ENCODE data around the gene KLHL6. TPM values are rescaled to one million over a fixed set of nuclear protein-coding genes. Genes with fewer than 3 reads are reported as not detected.

Gene KLHL6
- total and polyA plus RNA-seq, 8 donors = 0.58 to 5.7 (median 1.5) TPM

- no peak for DNase-seq
- Histone ChIP-seq H3K27me3 (no peaks in the 10 kb centered on the region), H3K9me3 (no peaks in the 10 kb centered on the region), H3K4me1 (peaks cover 7 to 35% (median 16%) of the 10 kb centered on the region in 4 donors), H3K27ac (peak overlapping the region in 3 of 5 donors; percentile 22 to 56 (median 30)), H3K4me3 (no peak overlapping the region), H3K36me3 (no peaks in the 10 kb centered on the region)
- 66 to 83% (median 79%) methylated on average over 3 of the region's 3 CpGs for WGBS, 5 donors
- no peak for TF ChIP-seq POLR2AphosphoS5 (IDR thresholded peaks at IDR 0.05)
- TF ChIP-seq POLR2A (IDR thresholded peaks at IDR 0.05) = no peak
- no peak for TF ChIP-seq EP300 (IDR thresholded peaks at IDR 0.05)
- TF ChIP-seq CTCF (IDR thresholded peaks at IDR 0.05) = no peak
- intact Hi-C loops (cut with DNase I; ENCODE audit: low total_unique reads) = no loop called here
Observed at GRCh38 chr3:183584914-183585280, 29.4 kb upstream of the KLHL6 start.

- WGBS, 5 donors = 65 to 84% (median 67%) methylated on average over 7 of the region's 7 CpGs
- TF ChIP-seq EP300 (IDR thresholded peaks at IDR 0.05) (no peak), CTCF (IDR thresholded peaks at IDR 0.05) (no peak), POLR2AphosphoS5 (IDR thresholded peaks at IDR 0.05) (no peak), POLR2A (IDR thresholded peaks at IDR 0.05) (no peak)
- Histone ChIP-seq H3K4me1 (peaks cover 7 to 35% (median 16%) of the 10 kb centered on the region in 4 donors), H3K4me3 (no peak overlapping the region), H3K27ac (peak overlapping the region in 4 of 5 donors; percentile 22 to 56 (median 35)), H3K36me3 (no peaks in the 10 kb centered on the region), H3K27me3 (no peaks in the 10 kb centered on the region), H3K9me3 (no peaks in the 10 kb centered on the region)
- intact Hi-C loops (cut with DNase I; ENCODE audit: low total_unique reads) = no loop called here
- peak in 1 of 2 donors; percentile 77 for DNase-seq
Observed at GRCh38 chr3:183584246-183584913, 28.9 kb upstream of the KLHL6 start.

- peak in 1 of 2 donors; percentile 56 for DNase-seq
- Histone ChIP-seq H3K27ac (peak overlapping the region in 4 of 5 donors; percentile 22 to 56 (median 35)), H3K4me1 (peaks cover 7 to 35% (median 16%) of the 10 kb centered on the region in 4 donors), H3K27me3 (no peaks in the 10 kb centered on the region), H3K9me3 (no peaks in the 10 kb centered on the region), H3K4me3 (no peak overlapping the region), H3K36me3 (no peaks in the 10 kb centered on the region)
- intact Hi-C loops (cut with DNase I; ENCODE audit: low total_unique reads) = no loop called here
- WGBS, 5 donors = 71 to 80% (median 77%) methylated on average over 5 of the region's 5 CpGs
- TF ChIP-seq CTCF (IDR thresholded peaks at IDR 0.05) (no peak), POLR2AphosphoS5 (IDR thresholded peaks at IDR 0.05) (no peak), EP300 (IDR thresholded peaks at IDR 0.05) (no peak), POLR2A (IDR thresholded peaks at IDR 0.05) (no peak)
Observed at GRCh38 chr3:183583331-183584245, 28.1 kb upstream of the KLHL6 start.

- peaks cover 7 to 31% (median 16%) of the 10 kb centered on the region in 4 donors for H3K4me1 ChIP-seq
- H3K9me3 ChIP-seq = no peaks in the 10 kb centered on the region
- 79 to 94% (median 88%) methylated on average over 1 of the region's 1 CpG for WGBS, 5 donors
- no peak for TF ChIP-seq POLR2AphosphoS5 (IDR thresholded peaks at IDR 0.05)
- no peak for TF ChIP-seq POLR2A (IDR thresholded peaks at IDR 0.05)
- TF ChIP-seq CTCF (IDR thresholded peaks at IDR 0.05) = no peak
- no peak for TF ChIP-seq EP300 (IDR thresholded peaks at IDR 0.05)
- H3K36me3 ChIP-seq = no peaks in the 10 kb centered on the region
- H3K27ac ChIP-seq = no peak overlapping the region
- intact Hi-C loops (cut with DNase I; ENCODE audit: low total_unique reads) = no loop called here
- H3K27me3 ChIP-seq = no peaks in the 10 kb centered on the region
- no peak overlapping the region for H3K4me3 ChIP-seq
- no peak for DNase-seq
Observed at GRCh38 chr3:183582161-183582560, 26.7 kb upstream of the KLHL6 start.

All from stomach (tissue), 9 donors.